ENCODE data around the gene TMEM144.

Gene TMEM144

DNA sequence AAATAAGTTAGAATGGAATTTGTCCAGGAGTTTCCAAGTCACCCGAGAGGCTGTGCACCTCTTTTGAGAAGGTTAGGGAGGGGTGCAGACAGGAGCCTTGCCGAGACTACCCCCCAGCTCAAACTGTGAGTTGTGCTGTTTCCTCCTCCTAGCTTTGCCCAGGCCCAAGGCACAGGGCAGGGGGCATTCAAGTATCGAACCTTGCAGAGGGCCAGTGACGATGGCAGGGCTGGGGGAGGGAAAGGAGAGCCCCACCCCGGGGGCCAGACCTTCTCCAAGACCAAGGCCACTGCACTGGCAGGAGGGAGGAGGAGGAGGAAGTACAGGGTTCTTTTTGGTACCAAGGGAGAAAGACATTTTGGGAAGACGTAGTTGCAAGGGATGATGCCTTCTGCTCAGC, 80.6 kb downstream of the TMEM144 start:
- no peak overlapping the region for H3K27ac ChIP-seq
- no peak for TF ChIP-seq CTCF (conservative IDR thresholded peaks at IDR 0.05)

DNA sequence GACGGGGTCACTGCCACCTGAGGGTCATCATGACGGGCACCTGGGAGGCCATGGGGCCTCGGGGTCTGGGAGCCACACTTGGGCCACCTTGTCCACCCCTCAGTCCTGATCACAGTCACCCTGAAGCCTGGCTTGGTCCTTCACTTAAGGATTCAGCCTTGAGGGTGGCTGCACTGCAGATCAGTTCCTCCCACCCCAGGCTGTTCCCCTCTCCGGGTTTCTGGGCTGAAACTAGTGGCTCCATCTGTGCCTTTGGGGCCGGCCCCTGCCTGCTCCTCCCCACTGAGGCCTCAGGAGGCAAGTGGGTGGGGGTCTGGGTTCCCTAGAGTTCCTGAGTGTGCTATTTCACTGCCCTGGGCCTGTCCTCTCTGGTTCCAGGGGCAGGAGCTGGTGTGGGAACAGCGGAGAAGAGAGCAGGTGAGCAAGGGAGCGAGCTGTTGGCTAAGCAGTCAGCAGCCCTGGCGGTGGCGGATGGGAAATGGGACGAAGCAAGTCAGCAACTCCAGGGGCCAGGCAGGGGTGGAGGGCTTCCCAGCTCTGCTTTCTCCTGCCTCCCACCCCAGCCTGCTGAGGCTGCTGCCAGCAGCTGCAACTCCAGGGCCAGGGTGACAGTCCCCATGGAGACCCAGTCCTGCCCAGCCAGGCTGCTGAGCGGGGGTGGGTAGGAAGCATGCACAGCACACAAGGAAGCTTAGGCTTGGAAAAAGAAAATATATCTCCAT, 81.2 kb downstream of the TMEM144 start:
- no peak for TF ChIP-seq CTCF (conservative IDR thresholded peaks at IDR 0.05)
- H3K27ac ChIP-seq = no peak overlapping the region

DNA sequence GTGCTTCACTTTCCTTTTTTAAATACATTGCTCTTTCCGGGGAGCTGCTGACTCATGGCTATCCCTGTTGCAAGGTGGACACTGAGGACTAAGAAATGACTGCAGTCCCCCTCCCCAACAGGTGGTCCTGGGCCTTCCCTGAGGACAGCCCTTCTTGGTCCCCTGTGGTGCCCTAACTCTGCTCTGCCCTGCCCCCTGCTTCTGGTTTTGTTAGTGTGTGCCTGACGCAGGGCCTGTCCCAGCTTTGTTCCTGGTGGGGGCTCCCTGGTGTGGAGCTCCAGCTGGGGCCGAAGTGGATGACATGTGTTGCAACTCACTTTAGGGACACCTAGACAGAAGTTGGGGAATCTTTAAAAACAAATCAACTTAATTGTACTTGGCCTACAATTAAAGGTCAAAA, 81.9 kb downstream of the TMEM144 start:
- TF ChIP-seq CTCF (conservative IDR thresholded peaks at IDR 0.05) = no peak

GRCh38 chr4:158295053-158295452, 84.8 kb downstream of the TMEM144 start:
- no peak overlapping the region for H3K27ac ChIP-seq
- no peak for TF ChIP-seq CTCF (conservative IDR thresholded peaks at IDR 0.05)

More for the DNA sequence above, 81.9 kb downstream of the TMEM144 start:
- no peak overlapping the region for H3K27ac ChIP-seq

GRCh38 chr4:158297866-158298265, 87.6 kb downstream of the TMEM144 start:
- no peak overlapping the region for H3K27ac ChIP-seq
- no peak for TF ChIP-seq CTCF (conservative IDR thresholded peaks at IDR 0.05)

DNA sequence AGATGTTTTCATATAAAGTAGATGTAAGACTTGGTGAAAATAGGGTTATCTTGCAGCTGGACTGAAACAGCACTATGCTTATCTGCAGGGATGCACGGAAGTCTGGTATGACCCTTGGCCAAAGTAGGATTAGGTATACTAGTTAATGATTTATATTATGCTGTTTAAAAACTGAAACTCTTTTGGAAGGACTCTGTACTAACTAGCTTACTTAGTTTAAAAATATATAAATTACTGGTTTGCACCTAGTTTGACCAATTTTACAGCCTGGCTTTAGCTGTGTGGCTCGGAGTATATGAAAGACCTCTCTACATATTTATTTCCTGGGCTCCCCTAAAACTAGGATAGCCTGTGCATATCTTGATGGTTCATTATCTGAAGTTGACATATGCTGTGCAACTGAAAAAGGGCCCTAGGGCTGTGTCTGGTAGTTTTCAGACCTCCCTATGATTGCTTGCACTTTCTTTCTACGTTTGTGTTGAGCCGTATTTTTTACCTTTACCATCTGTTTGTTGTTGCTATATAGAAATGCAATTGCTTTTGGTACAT, 89.2 kb downstream of the TMEM144 start:
- no peak for TF ChIP-seq CTCF (conservative IDR thresholded peaks at IDR 0.05)
- peak overlapping the region; percentile 68 for H3K27ac ChIP-seq

DNA sequence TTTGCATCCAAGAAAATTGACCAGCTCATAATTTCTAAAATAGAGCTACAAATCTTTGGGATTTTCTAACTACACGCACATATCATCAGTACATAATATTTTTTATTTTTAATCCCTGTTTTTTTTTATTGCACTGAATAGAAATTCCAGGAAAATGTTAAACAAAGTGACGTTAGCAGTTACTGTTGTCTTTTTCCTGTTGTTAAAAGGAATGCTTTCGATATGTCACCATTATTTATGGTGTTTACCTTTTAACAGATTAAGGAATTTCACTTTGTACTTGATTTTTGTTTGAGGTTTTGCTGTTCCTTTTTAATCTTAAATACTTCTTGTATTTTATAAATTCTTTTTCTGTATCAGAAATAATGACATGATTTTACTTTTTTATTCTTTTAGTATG, 89.7 kb downstream of the TMEM144 start:
- no peak for TF ChIP-seq CTCF (conservative IDR thresholded peaks at IDR 0.05)
- peak overlapping the region; percentile 68 for H3K27ac ChIP-seq

Data from VCaP (cell line).